Neuron (in vitro differentiated cells): Measurements from ENCODE around the gene PAX3.
A peak's percentile ranks its signal among the peaks of the same experiment; 100 is the strongest.

Experiments used
- H2AFZ ChIP-seq: one replicate; pipeline ENCODE4 v1.6.1; 2013; ENCODE audit warnings: low read depth, mild to moderate bottlenecking, inconsistent platforms, low read length, moderate library complexity
- H3K27me3 ChIP-seq: one replicate; pipeline ENCODE4 v1.6.1; 2013; ENCODE audit warnings: low read length; ENCODE audit not compliant: insufficient read depth
- H3K36me3 ChIP-seq: one replicate; pipeline ENCODE4 v1.6.1; 2013; ENCODE audit warnings: low read length; ENCODE audit not compliant: insufficient read depth
- H3K4me1 ChIP-seq: one replicate; pipeline ENCODE4 v1.6.1; 2013; ENCODE audit warnings: low read length; ENCODE audit not compliant: insufficient read depth
- H3K4me3 ChIP-seq: 2 replicates; pipeline ENCODE4 v1.5.1; 2013; ENCODE audit warnings: mild to moderate bottlenecking, low read length, moderate library complexity
- H3K9me3 ChIP-seq: one replicate; pipeline ENCODE4 v1.6.1; 2013; ENCODE audit warnings: low read length

PAX3 gene

GRCh38 chr2:222289278-222290160 is 9.3 kb downstream of the PAX3 start:
- Histone ChIP-seq H3K4me3 (peak overlapping the region; percentile 35), H3K9me3 (peaks cover 3% of the 10 kb centered on the region), H3K4me1 (peaks cover 57% of the 10 kb centered on the region), H3K27me3 (peaks cover 28% of the 10 kb centered on the region), H2AFZ (no peak overlapping the region), H3K36me3 (peaks cover 20% of the 10 kb centered on the region)

DNA sequence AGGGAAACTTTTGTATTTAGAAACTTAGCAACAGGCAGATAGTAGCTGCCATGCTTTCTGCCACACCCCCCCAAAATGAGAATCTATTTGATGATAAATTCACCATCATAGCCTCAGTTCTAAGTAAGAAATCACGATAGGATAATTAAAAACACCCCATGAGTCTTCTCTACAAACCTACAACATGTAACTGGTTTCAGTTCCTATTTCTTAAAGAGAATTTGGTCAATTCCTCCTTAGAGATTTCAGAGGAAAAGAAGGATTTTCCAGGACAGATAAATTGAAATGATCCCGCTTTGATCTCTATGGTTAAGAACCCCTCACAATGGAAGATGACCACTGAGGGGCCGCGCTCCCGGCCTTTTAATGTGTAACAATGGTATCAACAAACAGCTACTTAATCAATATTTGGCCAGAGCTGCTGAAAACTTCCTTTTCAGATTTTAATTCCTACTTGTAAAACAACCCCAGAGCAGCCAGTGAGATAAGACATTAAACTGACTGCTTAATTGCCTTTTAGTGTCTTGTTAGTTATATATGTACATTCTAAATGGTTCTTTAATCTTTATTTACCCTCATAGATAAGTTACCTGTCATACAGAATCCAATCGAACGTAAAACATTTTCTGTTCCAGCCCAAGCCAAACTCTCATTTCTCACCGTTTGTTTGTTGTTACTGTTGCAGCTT is 10.1 kb downstream of the PAX3 start:
- Histone ChIP-seq H3K4me1 (peaks cover 55% of the 10 kb centered on the region), H3K27me3 (peaks cover 21% of the 10 kb centered on the region)

GRCh38 chr2:222287862-222288479 is 10.8 kb downstream of the PAX3 start:
- Histone ChIP-seq H3K4me3 (no peak overlapping the region), H3K4me1 (peaks cover 48% of the 10 kb centered on the region), H3K27me3 (peaks cover 19% of the 10 kb centered on the region), H3K36me3 (peaks cover 19% of the 10 kb centered on the region), H2AFZ (no peak overlapping the region), H3K9me3 (no peaks in the 10 kb centered on the region)

More for the DNA sequence above, 10.1 kb downstream of the PAX3 start:
- Histone ChIP-seq H3K36me3 (peaks cover 18% of the 10 kb centered on the region), H3K4me3 (peak overlapping the region; percentile 35), H3K9me3 (no peaks in the 10 kb centered on the region), H2AFZ (no peak overlapping the region)

DNA sequence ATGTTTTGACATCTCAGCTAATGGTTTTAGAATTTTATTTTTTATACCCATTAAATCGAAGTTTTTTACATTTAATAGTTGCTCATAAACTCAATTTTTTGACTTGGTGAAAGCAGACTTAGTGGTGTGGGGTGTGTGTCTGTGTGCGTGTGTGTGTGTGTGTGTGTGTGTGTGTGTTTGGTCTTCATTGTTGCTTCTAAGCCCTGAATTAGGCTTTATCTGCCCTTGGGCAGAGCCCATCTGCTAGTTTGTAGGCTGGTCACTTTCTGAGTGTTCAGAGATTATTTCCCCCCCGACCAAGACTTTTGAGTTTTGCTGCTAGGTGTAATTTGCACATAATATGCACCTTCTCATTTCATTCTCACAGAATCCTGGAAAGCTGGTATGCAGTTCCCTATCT is 14.3 kb downstream of the PAX3 start:
- Histone ChIP-seq H2AFZ (no peak overlapping the region), H3K9me3 (no peaks in the 10 kb centered on the region), H3K4me1 (peaks cover 18% of the 10 kb centered on the region), H3K36me3 (peaks cover 27% of the 10 kb centered on the region), H3K4me3 (no peak overlapping the region), H3K27me3 (peaks cover 14% of the 10 kb centered on the region)

DNA sequence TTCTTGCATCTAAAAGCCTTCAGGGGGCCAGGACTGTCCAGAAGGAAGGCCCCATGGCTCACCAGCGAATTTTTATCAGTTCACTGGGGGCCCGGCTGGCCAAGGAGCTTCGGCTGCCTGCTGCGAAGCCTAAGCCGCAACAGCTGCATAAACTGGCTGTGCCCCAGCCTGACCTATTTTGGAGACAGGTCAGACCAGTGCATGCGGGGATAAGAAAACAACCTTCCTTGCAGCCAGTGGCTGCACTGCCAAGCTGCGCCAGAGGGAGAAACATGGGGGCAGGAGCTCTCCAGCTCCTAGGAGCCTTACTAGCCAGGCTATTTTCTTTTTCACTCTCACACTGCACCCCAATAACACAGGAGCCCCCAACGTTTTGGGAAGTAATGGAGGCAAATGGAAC is 15.2 kb downstream of the PAX3 start:
- peaks cover 8% of the 10 kb centered on the region for H3K27me3 ChIP-seq
- no peaks in the 10 kb centered on the region for H3K9me3 ChIP-seq
- peaks cover 10% of the 10 kb centered on the region for H3K4me1 ChIP-seq
- no peak overlapping the region for H3K4me3 ChIP-seq
- peaks cover 27% of the 10 kb centered on the region for H3K36me3 ChIP-seq
- H2AFZ ChIP-seq, result no peak overlapping the region

- H3K27me3 ChIP-seq, result peaks cover 3% of the 10 kb centered on the region
Observed at GRCh38 chr2:222281506-222281905, 17.3 kb downstream of the PAX3 start.

DNA sequence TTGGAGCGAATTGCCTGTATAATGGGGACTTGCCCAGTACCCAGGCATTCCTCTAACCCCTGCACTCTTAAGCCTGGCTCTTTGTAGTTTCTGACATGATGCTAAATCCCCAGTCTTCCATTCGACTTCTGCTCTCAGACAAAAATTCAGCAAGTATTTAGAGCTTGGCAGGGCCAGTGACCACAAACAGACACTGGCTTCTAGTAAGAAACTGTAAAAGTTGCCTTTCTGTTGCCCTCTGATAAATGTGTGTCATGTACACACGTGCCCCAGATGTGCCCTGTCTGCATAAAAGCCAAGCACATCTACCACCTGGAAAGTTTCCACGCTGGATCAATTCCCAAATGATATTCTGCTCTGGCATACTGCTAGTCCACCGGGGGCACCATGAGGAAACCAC is 18.0 kb downstream of the PAX3 start:
- H3K9me3 ChIP-seq, result peaks cover 3% of the 10 kb centered on the region
- peaks cover 9% of the 10 kb centered on the region for H3K4me1 ChIP-seq
- peaks cover 3% of the 10 kb centered on the region for H3K27me3 ChIP-seq
- H3K36me3 ChIP-seq, result peaks cover 16% of the 10 kb centered on the region
- H3K4me3 ChIP-seq, result no peak overlapping the region
- H2AFZ ChIP-seq, result no peak overlapping the region

More at GRCh38 chr2:222281506-222281905, 17.3 kb downstream of the PAX3 start:
- Histone ChIP-seq H3K9me3 (peaks cover 3% of the 10 kb centered on the region), H3K36me3 (peaks cover 22% of the 10 kb centered on the region), H3K4me1 (peaks cover 6% of the 10 kb centered on the region), H3K4me3 (no peak overlapping the region), H2AFZ (no peak overlapping the region)

GRCh38 chr2:222272446-222273015 is 26.3 kb downstream of the PAX3 start:
- H3K4me1 ChIP-seq, result peaks cover 71% of the 10 kb centered on the region
- no peak overlapping the region for H3K4me3 ChIP-seq
- no peaks in the 10 kb centered on the region for H3K9me3 ChIP-seq
- no peak overlapping the region for H2AFZ ChIP-seq
- no peaks in the 10 kb centered on the region for H3K36me3 ChIP-seq
- H3K27me3 ChIP-seq, result peaks cover 3% of the 10 kb centered on the region

- H3K9me3 ChIP-seq, result no peaks in the 10 kb centered on the region
- H3K4me1 ChIP-seq, result peaks cover 77% of the 10 kb centered on the region
- H3K4me3 ChIP-seq, result no peak overlapping the region
- H3K36me3 ChIP-seq, result no peaks in the 10 kb centered on the region
- peaks cover 2% of the 10 kb centered on the region for H3K27me3 ChIP-seq
- no peak overlapping the region for H2AFZ ChIP-seq
Observed at GRCh38 chr2:222271854-222272253, 26.9 kb downstream of the PAX3 start.

DNA sequence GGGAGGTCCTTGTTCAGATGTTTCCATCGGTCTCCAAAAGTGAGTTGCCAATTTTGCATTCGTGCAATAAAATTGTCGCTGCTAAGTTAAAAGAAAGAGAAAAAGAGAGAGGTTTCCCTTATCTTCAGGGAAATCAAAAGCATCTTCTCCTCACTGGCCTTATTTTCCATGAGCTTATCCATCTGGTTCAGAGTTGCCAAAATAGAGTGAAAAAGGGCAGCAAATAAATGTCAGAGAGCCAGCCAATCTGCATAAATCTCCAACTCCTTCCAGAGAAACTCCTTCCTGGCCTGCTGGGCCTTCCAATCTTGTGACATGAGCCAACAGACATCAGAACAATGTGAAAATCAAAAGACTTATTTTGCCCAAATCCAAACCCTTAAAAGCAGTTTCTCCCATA is 28.4 kb downstream of the PAX3 start:
- no peaks in the 10 kb centered on the region for H3K9me3 ChIP-seq
- H3K27me3 ChIP-seq, result no peaks in the 10 kb centered on the region
- H3K36me3 ChIP-seq, result no peaks in the 10 kb centered on the region
- H3K4me3 ChIP-seq, result no peak overlapping the region
- H3K4me1 ChIP-seq, result peaks cover 80% of the 10 kb centered on the region
- no peak overlapping the region for H2AFZ ChIP-seq

DNA sequence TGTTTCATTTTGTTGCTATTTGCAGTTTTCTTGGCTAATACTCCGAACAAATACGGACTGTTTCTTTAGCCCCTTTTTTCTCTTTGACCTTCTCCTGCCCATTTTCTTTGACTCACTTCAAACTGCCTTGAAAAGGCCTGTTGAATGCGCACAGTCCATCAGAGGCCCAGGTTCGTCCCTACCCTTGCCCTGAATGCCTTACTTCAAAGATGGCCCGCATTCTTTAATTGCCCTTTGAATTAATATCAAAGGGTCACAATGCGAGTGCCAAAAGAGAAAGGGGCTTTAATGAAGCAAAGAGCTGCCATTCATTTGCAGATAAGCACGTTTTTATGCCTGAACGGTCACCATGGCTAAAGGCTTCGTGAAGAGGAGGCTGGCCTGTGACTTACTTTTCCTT is 29.7 kb downstream of the PAX3 start:
- peaks cover 76% of the 10 kb centered on the region for H3K4me1 ChIP-seq
- peaks cover 4% of the 10 kb centered on the region for H3K9me3 ChIP-seq
- H2AFZ ChIP-seq, result no peak overlapping the region
- H3K27me3 ChIP-seq, result no peaks in the 10 kb centered on the region
- H3K4me3 ChIP-seq, result no peak overlapping the region
- H3K36me3 ChIP-seq, result peaks cover 2% of the 10 kb centered on the region

- Histone ChIP-seq H3K9me3 (peaks cover 4% of the 10 kb centered on the region), H3K4me1 (peaks cover 70% of the 10 kb centered on the region), H3K36me3 (peaks cover 2% of the 10 kb centered on the region), H2AFZ (no peak overlapping the region), H3K27me3 (no peaks in the 10 kb centered on the region), H3K4me3 (peak overlapping the region; percentile 13)
Observed at GRCh38 chr2:222268311-222268990, 30.3 kb downstream of the PAX3 start.
